BLaER1 treated with 17β-estradiol and CSF1 and Interleukin-3, amounts not matched to agents 10 nM and 100 nM (cell line): ENCODE measurements around the gene CALM3.
"Not testable (repeated sequence)": the region's sequence is repeated elsewhere in the genome, so short reads cannot be mapped to it uniquely, and the experiment has no call there.

Source experiments
- H3K27ac ChIP-seq, 11 experiments: shearing (Covaris generic); formaldehyde crosslinking; 2 replicates each; pipeline ENCODE4 v1.8.1; 2022
- H3K27me3 ChIP-seq, 11 experiments: shearing (Covaris generic); formaldehyde crosslinking; 2 replicates each; pipeline ENCODE4 v1.8.1; 2022
- H3K36me3 ChIP-seq, 11 experiments: shearing (Covaris generic); formaldehyde crosslinking; 2 replicates each; pipeline ENCODE4 v1.8.1; 2022
- H3K4me1 ChIP-seq, 10 experiments: shearing (Covaris generic); formaldehyde crosslinking; 2 replicates each; pipeline ENCODE4 v1.8.1; 2022
- H3K4me2 ChIP-seq, 11 experiments: shearing (Covaris generic); formaldehyde crosslinking; 2 replicates each; pipeline ENCODE4 v1.8.1; 2022
- H3K4me3 ChIP-seq, 10 experiments: shearing (Covaris generic); formaldehyde crosslinking; 2 replicates each; pipeline ENCODE4 v1.8.1; 2022
- H3K9ac ChIP-seq, 11 experiments: shearing (Covaris generic); formaldehyde crosslinking; 2 replicates each; pipeline ENCODE4 v1.8.1; 2022
- H3K9me3 ChIP-seq, 11 experiments: shearing (Covaris generic); formaldehyde crosslinking; replicated peaks in 1 of 11; 2 replicates each; pipeline ENCODE4 v1.8.1; 2022
- H4K20me1 ChIP-seq, 11 experiments: shearing (Covaris generic); formaldehyde crosslinking; 2 replicates each; pipeline ENCODE4 v1.8.1; 2022
- Cebpa-rat ChIP-seq, 11 experiments: shearing (Covaris generic); IDR thresholded peaks; 2 replicates each; pipeline ENCODE4 v1.8.1; 2022

Gene CALM3

GRCh38 chr19:46601318-46602224 is at the start of gene CALM3:
Gene CALM3 (plus strand): TSS chr19:46601330. CDS start chr19:46601435, 105 bp downstream.
- peak within 1 kb of the TSS; percentile 86 to 100 (median 98) for H3K4me3 ChIP-seq
- H3K4me2 ChIP-seq, result peak within 1 kb of the TSS; percentile 95 to 100 (median 98)
- H3K9me3 ChIP-seq, result peaks cover 18 to 27% (median 24%) of the 10 kb centered on the region in 11 experiments
- no peak for TF ChIP-seq Cebpa-rat (IDR thresholded peaks at IDR 0.05)
- peak within 1 kb of the TSS; percentile 93 to 100 (median 99) for H3K9ac ChIP-seq
- H4K20me1 ChIP-seq, result peaks cover 43 to 47% (median 46%) of the 10 kb centered on the region in 11 experiments
- H3K4me1 ChIP-seq, result peaks cover 37 to 52% (median 45%) of the 10 kb centered on the region in 10 experiments
- H3K36me3 ChIP-seq, result peaks cover 17 to 30% (median 18%) of the 10 kb centered on the region in 11 experiments
- peak within 1 kb of the TSS; percentile 96 to 100 (median 100) for H3K27ac ChIP-seq
- peaks cover 0 to 10% (median 0%) of the 10 kb centered on the region in 11 experiments; a peak in 1 of 22 replicates for H3K27me3 ChIP-seq

- H3K4me1 ChIP-seq, result peaks cover 0 to 89% (median 10%) of the 10 kb centered on the region in 10 experiments; a peak in 11 of 20 replicates
- no peak overlapping the region for H3K9ac ChIP-seq
- H3K27ac ChIP-seq, result no peak overlapping the region
- no peak overlapping the region for H3K4me3 ChIP-seq
- peaks cover 22 to 69% (median 59%) of the 10 kb centered on the region in 11 experiments for H3K9me3 ChIP-seq
- 0 out of 22 replicates have a peak overlapping the region, but pooled peaks of 1 of the 11 experiments have one; percentile 71 for H3K4me2 ChIP-seq
- H3K36me3 ChIP-seq, result peaks cover 0 to 3% (median 0%) of the 10 kb centered on the region in 11 experiments; a peak in 1 of 22 replicates
- no peak for TF ChIP-seq Cebpa-rat (IDR thresholded peaks at IDR 0.05)
- no peaks in the 10 kb centered on the region for H4K20me1 ChIP-seq
- no peaks in the 10 kb centered on the region for H3K27me3 ChIP-seq
Measured at GRCh38 chr19:46552891-46553290, 48.2 kb upstream of the CALM3 start.

- no peak for TF ChIP-seq Cebpa-rat (IDR thresholded peaks at IDR 0.05)
- Histone ChIP-seq H4K20me1 (no peaks in the 10 kb centered on the region), H3K27me3 (no peaks in the 10 kb centered on the region), H3K36me3 (peaks cover 0 to 3% (median 0%) of the 10 kb centered on the region in 11 experiments; a peak in 1 of 22 replicates), H3K9me3 (peaks cover 22 to 70% (median 57%) of the 10 kb centered on the region in 11 experiments), H3K27ac (no peak overlapping the region), H3K9ac (no peak overlapping the region), H3K4me3 (no peak overlapping the region), H3K4me2 (peak overlapping the region in 2 of 11 experiments; percentile 73 to 83; a peak in 4 of 22 replicates), H3K4me1 (peaks cover 0 to 77% (median 8%) of the 10 kb centered on the region in 10 experiments; a peak in 11 of 20 replicates)
Measured at GRCh38 chr19:46554161-46554560, 47.0 kb upstream of the CALM3 start.

- Histone ChIP-seq H3K9ac (peak overlapping the region in 3 of 11 experiments; percentile 61 to 64 (median 62); a peak in 6 of 22 replicates), H3K27ac (peak overlapping the region in 5 of 11 experiments; percentile 10 to 86 (median 79); a peak in 8 of 22 replicates), H3K9me3 (peaks cover 8 to 59% (median 47%) of the 10 kb centered on the region in 11 experiments; a peak in 19 of 22 replicates), H3K36me3 (peaks cover 0 to 3% (median 0%) of the 10 kb centered on the region in 11 experiments; a peak in 1 of 22 replicates), H3K4me2 (peak overlapping the region in 3 of 11 experiments; percentile 66 to 83 (median 73); a peak in 8 of 22 replicates), H3K4me1 (peaks cover 0 to 61% (median 8%) of the 10 kb centered on the region in 10 experiments; a peak in 11 of 20 replicates), H3K27me3 (no peaks in the 10 kb centered on the region), H3K4me3 (peak overlapping the region in 2 of 10 experiments; percentile 10 to 18; a peak in 1 of 20 replicates), H4K20me1 (no peaks in the 10 kb centered on the region)
- no peak for TF ChIP-seq Cebpa-rat (IDR thresholded peaks at IDR 0.05)
Measured at GRCh38 chr19:46555628-46556280, 45.4 kb upstream of the CALM3 start.

- H3K36me3 ChIP-seq, H3K4me3 ChIP-seq, H4K20me1 ChIP-seq: not testable (repeated sequence)
Measured at GRCh38 chr19:46556471-46556870, 44.7 kb upstream of the CALM3 start.

GRCh38 chr19:46559203-46559602 is 41.9 kb upstream of the CALM3 start:
- Histone ChIP-seq H4K20me1 (no peaks in the 10 kb centered on the region), H3K4me3 (no peak overlapping the region), H3K36me3 (no peaks in the 10 kb centered on the region), H3K4me2 (no peak overlapping the region), H3K4me1 (peaks cover 14 to 55% (median 19%) of the 10 kb centered on the region in 10 experiments), H3K9ac (no peak overlapping the region), H3K27me3 (no peaks in the 10 kb centered on the region), H3K9me3 (peaks cover 8 to 33% (median 25%) of the 10 kb centered on the region in 11 experiments; a peak in 19 of 22 replicates), H3K27ac (no peak overlapping the region)
- TF ChIP-seq Cebpa-rat (IDR thresholded peaks at IDR 0.05), result no peak

More at GRCh38 chr19:46556471-46556870, 44.7 kb upstream of the CALM3 start:
- H3K4me1 ChIP-seq, result peaks cover 0 to 55% (median 4%) of the 10 kb centered on the region in 10 experiments; a peak in 11 of 20 replicates
- peak overlapping the region in 4 of 11 experiments; percentile 48 to 86 (median 80); a peak in 8 of 22 replicates for H3K27ac ChIP-seq
- H3K27me3 ChIP-seq, result not testable (repeated sequence)
- peak overlapping the region in 3 of 11 experiments; percentile 61 to 64 (median 62); a peak in 4 of 22 replicates for H3K9ac ChIP-seq
- peaks cover 8 to 51% (median 40%) of the 10 kb centered on the region in 11 experiments; a peak in 19 of 22 replicates for H3K9me3 ChIP-seq
- peak overlapping the region in 3 of 11 experiments; percentile 66 to 83 (median 73); a peak in 6 of 22 replicates for H3K4me2 ChIP-seq

GRCh38 chr19:46559675-46560074 is 41.5 kb upstream of the CALM3 start:
- not testable (repeated sequence) for H3K9ac ChIP-seq, H3K27ac ChIP-seq, H3K4me2 ChIP-seq, H4K20me1 ChIP-seq, H3K36me3 ChIP-seq, H3K4me3 ChIP-seq, H3K27me3 ChIP-seq
- Histone ChIP-seq H3K9me3 (peaks cover 8 to 33% (median 25%) of the 10 kb centered on the region in 11 experiments; a peak in 19 of 22 replicates), H3K4me1 (peaks cover 14 to 55% (median 23%) of the 10 kb centered on the region in 10 experiments)

- Histone ChIP-seq H3K4me1 (peaks cover 16 to 44% (median 29%) of the 10 kb centered on the region in 10 experiments), H3K4me3 (no peak overlapping the region), H3K27ac (no peak overlapping the region), H3K9ac (no peak overlapping the region), H4K20me1 (no peaks in the 10 kb centered on the region), H3K9me3 (peaks cover 0 to under 1% (median 0%) of the 10 kb centered on the region in 11 experiments; a peak in 3 of 22 replicates), H3K4me2 (peak overlapping the region in 10 of 11 experiments; percentile 2 to 91 (median 22); a peak in 15 of 22 replicates), H3K27me3 (no peaks in the 10 kb centered on the region), H3K36me3 (no peaks in the 10 kb centered on the region)
- no peak for TF ChIP-seq Cebpa-rat (IDR thresholded peaks at IDR 0.05)
Measured at GRCh38 chr19:46564701-46565100, 36.4 kb upstream of the CALM3 start.
